Tibial nerve (tissue), 3 donors: ENCODE results near the gene ACLY.

ENCODE experiments used
- CTCF ChIP-seq, 5 experiments: fragments of 200-600 bp in 3 of 5; fragments of 450-650 bp in 2 of 5; sonication (generic) in 3 of 5; IDR thresholded peaks; one replicate each; pipeline ENCODE4 v1.5.1; 2016 to 2019; ENCODE audit warnings: antibody characterized with exemption in 5 of 5, mild to moderate bottlenecking in 3 of 5, moderate library complexity in 2 of 5
- POLR2A ChIP-seq, 2 donors: fragments of 450-650 bp; IDR thresholded peaks; one replicate each; pipeline ENCODE4 v1.6.1; 2017; ENCODE audit warnings: antibody characterized with exemption in 2 of 2, mild to moderate bottlenecking in 2 of 2, moderate library complexity in 2 of 2

GRCh38 chr17:41941168-41941567 is 22.4 kb upstream of the ACLY start:
- no peak for TF ChIP-seq POLR2A (IDR thresholded peaks at IDR 0.05)
- no peak for TF ChIP-seq CTCF (IDR thresholded peaks at IDR 0.05)
